ENCODE results near the gene RAB40C. TPM values are rescaled to one million over a fixed set of nuclear protein-coding genes. Genes with fewer than 3 reads are reported as not detected.

Gene RAB40C
- total and polyA plus RNA-seq, 4 donors = 9.5 to 40.7 (median 18.7) TPM

DNA sequence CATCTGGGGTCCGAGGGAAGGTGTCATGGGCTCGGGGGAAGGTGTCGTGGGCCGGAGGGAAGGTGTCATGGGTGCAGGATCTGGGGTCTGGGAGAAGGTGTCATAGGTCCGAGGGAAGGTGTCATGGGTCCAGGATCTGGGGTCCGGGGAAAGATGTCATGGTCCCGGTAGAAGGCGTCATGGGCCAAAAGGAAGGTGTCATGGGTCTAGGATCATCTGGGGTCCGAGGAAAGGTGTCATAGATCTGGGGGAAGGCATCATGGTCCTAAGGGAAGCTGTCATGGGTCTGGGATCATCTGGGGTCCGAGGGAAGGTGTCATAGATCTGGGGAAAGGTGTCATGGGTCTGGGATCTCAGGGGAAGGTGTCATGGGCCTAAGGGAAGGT lies 942 bp downstream of the RAB40C start:
- no peak for DNase-seq
- Histone ChIP-seq H3K27ac (ENCODE audit: low read depth in 1 of 2, low read length in 2 of 2) (no peak overlapping the region), H3K36me3 (ENCODE audit: control insufficient read depth in 1 of 2, insufficient read depth in 2 of 2, low read length in 1 of 2) (no peaks in the 10 kb centered on the region), H3K4me1 (ENCODE audit: control insufficient read depth in 1 of 2, insufficient read depth in 2 of 2, low read length in 2 of 2) (no peaks in the 10 kb centered on the region), H3K27me3 (ENCODE audit: control insufficient read depth in 1 of 2, insufficient read depth in 2 of 2, low read length in 1 of 2) (no peaks in the 10 kb centered on the region), H3K4me3 (ENCODE audit: low read length in 2 of 2) (peak overlapping the region in 1 of 2 donors; percentile 82), H3K9me3 (ENCODE audit: control insufficient read depth, low read length) (no peaks in the 10 kb centered on the region)
- intact Hi-C loops (cut with DNase I) = no loop called here
- WGBS, 2 donors = 44 to 50% methylated on average over 10 of the region's 10 CpGs
- no peak for ATAC-seq (ENCODE audit: low FRiP score)

DNA sequence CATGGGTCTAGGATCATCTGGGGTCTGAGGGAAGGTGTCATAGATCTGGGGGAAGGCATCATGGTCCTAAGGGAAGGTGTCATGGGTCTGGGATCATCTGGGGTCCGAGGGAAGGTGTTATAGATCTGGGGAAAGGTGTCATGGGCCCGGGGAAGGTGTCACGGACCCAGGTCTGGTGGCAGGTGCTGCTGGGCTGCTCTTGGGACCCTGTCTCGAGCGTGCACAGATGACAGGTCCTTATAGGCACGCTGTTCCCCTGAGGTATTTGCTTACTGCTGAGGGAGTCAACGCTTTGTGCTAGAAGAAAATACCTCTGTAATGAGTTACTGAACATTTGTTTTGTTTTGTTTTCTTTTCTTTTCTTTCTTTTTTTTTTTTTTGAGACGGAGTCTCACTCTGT lies 1.4 kb downstream of the RAB40C start:
- no peaks in the 10 kb centered on the region for H3K36me3 ChIP-seq (ENCODE audit: control insufficient read depth in 1 of 2, insufficient read depth in 2 of 2, low read length in 1 of 2)
- 73 to 77% methylated on average over 8 of the region's 8 CpGs for WGBS, 2 donors
- intact Hi-C loops (cut with DNase I) = no loop called here

DNA sequence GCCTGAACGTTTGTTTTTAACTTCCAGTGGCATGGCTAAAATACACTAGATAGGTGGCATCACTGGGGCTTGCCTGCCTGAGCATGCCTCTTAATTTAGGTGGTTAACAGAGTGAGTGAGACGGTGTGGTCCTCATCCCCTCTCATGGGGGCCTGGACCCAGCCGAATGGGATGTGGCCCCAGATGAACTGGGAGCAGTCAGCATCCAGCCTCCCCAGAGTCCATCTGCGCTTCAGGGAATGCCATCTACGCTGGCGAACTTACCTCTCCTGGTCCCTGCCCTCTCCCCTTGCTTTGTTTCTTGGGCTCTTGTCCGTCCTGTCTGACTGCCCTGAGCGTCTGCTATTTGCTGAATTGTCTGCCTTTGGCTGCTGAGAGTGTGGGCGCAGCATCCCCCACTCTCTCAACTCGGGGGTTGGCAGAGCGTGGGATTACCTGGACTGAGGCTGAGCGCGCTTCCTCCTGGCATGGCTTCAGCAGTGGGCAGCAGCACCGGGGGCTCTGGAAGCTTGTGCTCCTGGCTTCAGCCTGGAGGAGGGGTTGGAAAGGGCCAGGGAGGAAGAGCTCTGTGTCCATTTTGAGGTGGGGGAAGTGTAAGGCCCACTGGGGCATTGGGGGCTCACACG lies 2.1 kb downstream of the RAB40C start:
- WGBS, 2 donors = 88% methylated on average over 15 of the region's 15 CpGs
- Histone ChIP-seq H3K4me1 (ENCODE audit: control insufficient read depth in 1 of 2, insufficient read depth in 2 of 2, low read length in 2 of 2) (no peaks in the 10 kb centered on the region), H3K27me3 (ENCODE audit: control insufficient read depth in 1 of 2, insufficient read depth in 2 of 2, low read length in 1 of 2) (no peaks in the 10 kb centered on the region), H3K27ac (ENCODE audit: low read depth in 1 of 2, low read length in 2 of 2) (no peak overlapping the region), H3K4me3 (ENCODE audit: low read length in 2 of 2) (no peak overlapping the region), H3K36me3 (ENCODE audit: control insufficient read depth in 1 of 2, insufficient read depth in 2 of 2, low read length in 1 of 2) (no peaks in the 10 kb centered on the region), H3K9me3 (ENCODE audit: control insufficient read depth, low read length) (no peaks in the 10 kb centered on the region)
- intact Hi-C loops (cut with DNase I) = no loop called here
- DNase-seq = no peak
- ATAC-seq (ENCODE audit: low FRiP score) = no peak

More for the DNA sequence above, 1.4 kb downstream of the RAB40C start:
- ATAC-seq (ENCODE audit: low FRiP score) = no peak
- no peak for DNase-seq
- Histone ChIP-seq H3K9me3 (ENCODE audit: control insufficient read depth, low read length) (no peaks in the 10 kb centered on the region), H3K27ac (ENCODE audit: low read depth in 1 of 2, low read length in 2 of 2) (no peak overlapping the region), H3K27me3 (ENCODE audit: control insufficient read depth in 1 of 2, insufficient read depth in 2 of 2, low read length in 1 of 2) (no peaks in the 10 kb centered on the region), H3K4me1 (ENCODE audit: control insufficient read depth in 1 of 2, insufficient read depth in 2 of 2, low read length in 2 of 2) (no peaks in the 10 kb centered on the region), H3K4me3 (ENCODE audit: low read length in 2 of 2) (no peak overlapping the region)

DNA sequence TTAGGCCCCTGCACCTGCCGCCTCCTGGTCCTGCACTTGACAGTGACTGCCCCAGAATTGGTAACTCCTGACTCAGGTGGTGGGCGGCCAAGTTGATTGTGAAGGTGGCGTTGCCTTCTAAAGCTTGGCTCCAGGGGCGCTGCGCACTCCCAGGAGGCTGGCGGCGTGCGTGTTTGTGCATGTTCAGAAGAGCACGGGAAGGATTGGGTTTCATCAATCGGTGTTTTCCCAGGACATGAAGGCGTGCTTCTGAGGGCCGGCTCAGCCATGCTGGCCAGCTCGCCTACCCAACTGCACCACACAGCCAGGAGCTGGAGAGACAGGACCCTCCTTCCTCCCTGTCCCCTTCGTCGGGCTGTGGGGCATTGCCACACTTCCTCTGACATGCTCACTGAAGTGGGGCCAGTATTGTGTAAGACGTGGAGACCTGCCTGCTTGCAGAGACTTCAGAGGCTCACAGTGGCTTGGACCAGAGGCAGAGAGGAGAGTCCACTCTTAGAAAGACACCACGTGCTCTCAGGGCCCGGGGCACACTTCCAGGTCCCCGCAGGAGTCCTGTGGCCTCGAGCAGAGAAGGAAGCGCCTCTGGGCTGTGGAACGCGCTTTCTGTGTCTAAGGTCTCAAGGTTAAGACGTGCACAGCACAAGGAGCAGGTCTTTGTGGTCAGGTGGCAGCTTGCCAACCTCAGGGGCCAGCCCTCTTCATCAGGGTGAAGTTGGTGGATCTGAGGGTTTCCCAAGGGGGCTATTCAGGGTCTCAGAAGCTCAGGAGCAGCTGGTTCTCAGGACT lies 2.8 kb downstream of the RAB40C start:
- Histone ChIP-seq H3K27ac (ENCODE audit: low read depth in 1 of 2, low read length in 2 of 2) (no peak overlapping the region), H3K9me3 (ENCODE audit: control insufficient read depth, low read length) (no peaks in the 10 kb centered on the region), H3K27me3 (ENCODE audit: control insufficient read depth in 1 of 2, insufficient read depth in 2 of 2, low read length in 1 of 2) (no peaks in the 10 kb centered on the region), H3K4me3 (ENCODE audit: low read length in 2 of 2) (no peak overlapping the region), H3K36me3 (ENCODE audit: control insufficient read depth in 1 of 2, insufficient read depth in 2 of 2, low read length in 1 of 2) (no peaks in the 10 kb centered on the region), H3K4me1 (ENCODE audit: control insufficient read depth in 1 of 2, insufficient read depth in 2 of 2, low read length in 2 of 2) (no peaks in the 10 kb centered on the region)
- peak; percentile 61 to 75 for DNase-seq
- intact Hi-C loops (cut with DNase I) = no loop called here
- 78 to 83% methylated on average over 24 of the region's 24 CpGs for WGBS, 2 donors
- ATAC-seq (ENCODE audit: low FRiP score) = no peak

DNA sequence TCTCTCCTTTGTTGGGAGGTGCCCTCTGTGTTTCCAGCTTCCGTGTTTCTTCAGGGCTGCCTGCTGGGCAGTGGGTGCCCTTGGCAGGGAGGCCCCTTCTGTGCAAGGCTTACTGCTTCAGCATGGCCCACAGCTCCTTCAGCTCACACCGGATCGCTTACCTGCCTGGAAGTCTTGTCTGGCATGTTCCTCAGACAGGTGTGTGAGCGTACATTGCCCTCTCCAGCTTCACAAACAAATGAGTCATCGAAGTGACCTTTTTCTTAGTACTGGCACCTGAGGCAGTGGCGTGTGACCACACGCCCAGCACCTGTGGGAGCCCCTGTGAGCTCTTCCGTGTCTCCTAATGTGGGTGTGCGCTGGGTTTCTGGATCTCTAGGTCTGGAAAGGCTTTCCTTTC lies 3.5 kb downstream of the RAB40C start:
- Histone ChIP-seq H3K27me3 (ENCODE audit: control insufficient read depth in 1 of 2, insufficient read depth in 2 of 2, low read length in 1 of 2) (no peaks in the 10 kb centered on the region), H3K4me3 (ENCODE audit: low read length in 2 of 2) (no peak overlapping the region), H3K27ac (ENCODE audit: low read depth in 1 of 2, low read length in 2 of 2) (no peak overlapping the region), H3K9me3 (ENCODE audit: control insufficient read depth, low read length) (no peaks in the 10 kb centered on the region), H3K4me1 (ENCODE audit: control insufficient read depth in 1 of 2, insufficient read depth in 2 of 2, low read length in 2 of 2) (no peaks in the 10 kb centered on the region), H3K36me3 (ENCODE audit: control insufficient read depth in 1 of 2, insufficient read depth in 2 of 2, low read length in 1 of 2) (no peaks in the 10 kb centered on the region)
- ATAC-seq (ENCODE audit: low FRiP score) (no peak), DNase-seq (no peak)
- WGBS, 2 donors = 82 to 88% methylated on average over 9 of the region's 9 CpGs
- intact Hi-C loops (cut with DNase I) = no loop called here

DNA sequence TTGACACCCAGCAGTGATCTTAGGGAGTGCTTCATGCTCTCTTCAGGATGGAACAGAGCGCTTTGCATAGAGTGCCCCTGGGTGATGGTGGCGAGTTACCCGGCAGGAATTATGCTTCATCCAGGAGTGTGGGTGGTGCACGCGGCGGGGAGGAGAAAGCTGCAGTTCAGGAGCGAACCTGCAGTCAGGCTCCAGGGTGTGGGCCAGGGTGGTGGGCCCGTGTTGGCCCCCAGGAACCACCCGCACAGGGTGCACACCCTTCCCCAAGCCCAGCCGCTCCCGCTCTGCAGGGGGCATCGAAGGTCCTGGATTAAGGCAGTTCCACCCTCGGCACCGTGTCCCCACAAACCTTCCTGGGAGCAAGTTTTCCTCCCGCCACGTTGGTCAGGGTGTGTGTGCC lies 3.9 kb downstream of the RAB40C start:
- no peak for ATAC-seq (ENCODE audit: low FRiP score)
- H3K36me3 ChIP-seq (ENCODE audit: control insufficient read depth in 1 of 2, insufficient read depth in 2 of 2, low read length in 1 of 2) = no peaks in the 10 kb centered on the region
- H3K9me3 ChIP-seq (ENCODE audit: control insufficient read depth, low read length) = no peaks in the 10 kb centered on the region
- H3K4me1 ChIP-seq (ENCODE audit: control insufficient read depth in 1 of 2, insufficient read depth in 2 of 2, low read length in 2 of 2) = no peaks in the 10 kb centered on the region
- intact Hi-C loops (cut with DNase I) = no loop called here
- WGBS, 2 donors = 86 to 87% methylated on average over 16 of the region's 16 CpGs
- H3K27me3 ChIP-seq (ENCODE audit: control insufficient read depth in 1 of 2, insufficient read depth in 2 of 2, low read length in 1 of 2) = no peaks in the 10 kb centered on the region
- H3K4me3 ChIP-seq (ENCODE audit: low read length in 2 of 2) = no peak overlapping the region
- no peak overlapping the region for H3K27ac ChIP-seq (ENCODE audit: low read depth in 1 of 2, low read length in 2 of 2)
- DNase-seq = peak in 1 of 2 donors; percentile 45

DNA sequence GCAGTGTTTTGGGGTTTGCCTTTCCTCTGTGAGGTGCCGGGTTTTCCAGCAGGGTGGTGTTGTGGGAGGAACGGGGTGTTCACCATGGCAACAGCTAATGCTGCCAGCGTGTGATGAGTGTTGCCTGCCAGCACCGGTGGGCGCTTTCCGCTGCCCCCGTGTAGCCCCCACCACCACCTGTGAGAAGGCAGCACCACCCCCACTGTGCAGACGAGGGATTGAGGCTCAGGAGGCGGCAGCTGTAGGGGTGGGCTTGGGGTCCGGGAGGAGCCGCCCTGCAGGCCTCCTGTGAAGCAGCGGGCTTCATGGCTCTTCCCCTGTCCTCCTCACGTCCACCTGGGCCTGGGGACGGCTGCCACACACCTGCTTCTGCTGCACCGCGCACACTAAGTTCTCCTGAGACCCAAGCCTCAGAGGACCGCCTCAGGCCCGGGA lies 5.2 kb downstream of the RAB40C start:
- Histone ChIP-seq H3K27me3 (ENCODE audit: control insufficient read depth in 1 of 2, insufficient read depth in 2 of 2, low read length in 1 of 2) (no peaks in the 10 kb centered on the region), H3K9me3 (ENCODE audit: control insufficient read depth, low read length) (no peaks in the 10 kb centered on the region), H3K4me1 (ENCODE audit: control insufficient read depth in 1 of 2, insufficient read depth in 2 of 2, low read length in 2 of 2) (no peaks in the 10 kb centered on the region), H3K36me3 (ENCODE audit: control insufficient read depth in 1 of 2, insufficient read depth in 2 of 2, low read length in 1 of 2) (no peaks in the 10 kb centered on the region), H3K4me3 (ENCODE audit: low read length in 2 of 2) (no peak overlapping the region), H3K27ac (ENCODE audit: low read depth in 1 of 2, low read length in 2 of 2) (no peak overlapping the region)
- 81 to 85% methylated on average over 15 to 18 of the region's 18 CpGs for WGBS, 2 donors
- intact Hi-C loops (cut with DNase I) = no loop called here
- DNase-seq = no peak
- no peak for ATAC-seq (ENCODE audit: low FRiP score)

DNA sequence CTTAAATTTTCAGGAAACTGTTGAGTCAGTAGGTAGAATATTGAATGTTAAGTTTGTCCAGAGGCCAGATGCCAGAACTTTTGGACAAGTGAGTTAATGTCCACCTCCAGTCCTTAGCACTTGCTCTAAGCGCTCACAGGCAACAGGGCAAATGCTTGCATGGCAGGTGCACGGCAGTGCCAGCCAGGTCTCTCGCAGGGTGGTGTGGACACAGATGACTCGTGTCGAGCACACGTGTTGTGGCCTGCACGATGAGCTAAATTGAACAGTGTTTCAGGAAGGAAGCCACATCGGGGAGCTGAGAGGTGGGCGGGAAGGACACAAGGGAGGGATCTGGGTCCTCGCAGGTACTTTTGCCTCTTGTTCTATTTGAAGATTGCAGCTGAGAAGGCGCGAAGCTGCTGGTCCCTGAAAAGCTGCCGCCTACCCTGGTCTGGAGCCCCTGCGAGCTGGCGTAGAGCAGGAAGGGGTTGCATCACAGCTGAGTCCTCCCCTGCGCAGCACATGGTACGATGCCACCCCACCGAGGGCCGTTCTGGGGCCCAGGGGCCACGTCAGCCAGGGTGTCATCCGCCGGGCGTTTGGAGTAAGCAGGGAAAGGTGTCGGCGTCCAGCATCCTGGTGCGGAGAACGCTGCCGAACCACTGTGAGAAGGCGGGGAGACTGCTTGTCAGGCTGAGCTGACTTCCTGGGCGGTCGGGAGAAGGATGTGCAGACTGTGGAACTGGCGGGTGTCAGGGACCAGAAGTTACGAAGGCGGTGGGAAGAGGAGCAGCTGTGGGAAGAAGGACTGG lies 6.3 kb downstream of the RAB40C start:
- no peak for DNase-seq

More for the DNA sequence above, 6.3 kb downstream of the RAB40C start:
- Histone ChIP-seq H3K4me3 (ENCODE audit: low read length in 2 of 2) (no peak overlapping the region), H3K36me3 (ENCODE audit: control insufficient read depth in 1 of 2, insufficient read depth in 2 of 2, low read length in 1 of 2) (no peaks in the 10 kb centered on the region), H3K27me3 (ENCODE audit: control insufficient read depth in 1 of 2, insufficient read depth in 2 of 2, low read length in 1 of 2) (no peaks in the 10 kb centered on the region), H3K9me3 (ENCODE audit: control insufficient read depth, low read length) (no peaks in the 10 kb centered on the region), H3K4me1 (ENCODE audit: control insufficient read depth in 1 of 2, insufficient read depth in 2 of 2, low read length in 2 of 2) (no peaks in the 10 kb centered on the region), H3K27ac (ENCODE audit: low read depth in 1 of 2, low read length in 2 of 2) (no peak overlapping the region)
- 92 to 94% methylated on average over 34 of the region's 34 CpGs for WGBS, 2 donors
- intact Hi-C loops (cut with DNase I) = no loop called here
- ATAC-seq (ENCODE audit: low FRiP score) = no peak
